ENCODE results near the gene SAMD8.
"Not testable (repeated sequence)": the region's sequence is repeated elsewhere in the genome, so short reads cannot be mapped to it uniquely, and the experiment has no call there.

SAMD8 gene

GRCh38 chr10:75168275-75168674 is 56.8 kb downstream of the SAMD8 start:
- TF ChIP-seq ZNF274 (IDR thresholded peaks at IDR 0.05; ENCODE audit: low read depth, low read length), result no peak
- no peak overlapping the region for H3K4me3 ChIP-seq (ENCODE audit: low read length)

GRCh38 chr10:75170215-75170614 is 58.8 kb downstream of the SAMD8 start:
- no peak overlapping the region for H3K4me3 ChIP-seq (ENCODE audit: low read length)
- TF ChIP-seq ZNF274 (IDR thresholded peaks at IDR 0.05; ENCODE audit: low read depth, low read length), result no peak

DNA sequence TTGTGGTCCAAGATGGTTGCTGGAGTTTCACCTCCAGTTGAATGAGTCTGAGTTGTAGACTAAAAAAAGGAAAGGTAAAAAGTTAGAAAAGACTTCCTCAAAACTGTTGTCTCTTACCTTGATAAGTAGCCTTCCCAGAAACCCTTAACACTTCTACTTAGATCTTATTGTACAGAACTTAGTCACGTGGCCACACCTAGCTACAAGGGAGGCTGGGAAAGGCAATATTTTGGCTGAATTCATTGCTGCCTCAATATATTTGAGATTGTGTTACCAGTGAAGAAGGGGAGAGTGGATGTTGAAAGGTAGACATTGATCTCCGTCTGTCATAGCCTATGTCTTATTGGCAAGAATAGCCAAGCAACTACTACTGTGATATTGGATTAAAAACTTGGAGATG is 63.6 kb downstream of the SAMD8 start:
- no peak overlapping the region for H3K4me3 ChIP-seq (ENCODE audit: low read length)
- TF ChIP-seq ZNF274 (IDR thresholded peaks at IDR 0.05; ENCODE audit: low read depth, low read length), result no peak

DNA sequence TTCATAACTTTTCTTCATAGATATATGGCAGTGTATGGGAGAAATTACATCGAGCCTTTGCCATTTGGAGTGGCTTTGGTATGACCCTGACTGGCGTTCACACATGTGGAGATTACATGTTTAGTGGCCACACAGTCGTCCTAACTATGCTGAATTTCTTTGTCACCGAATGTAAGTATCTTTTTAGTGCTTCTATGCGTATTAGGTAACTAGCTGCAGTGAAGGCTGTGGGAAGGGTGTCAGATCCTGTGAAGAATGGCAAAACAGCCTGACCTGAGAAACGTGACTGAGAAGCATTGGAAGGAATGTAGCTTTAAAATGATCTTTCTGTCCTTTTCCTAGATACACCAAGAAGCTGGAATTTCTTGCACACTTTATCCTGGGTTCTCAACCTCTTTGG is 64.6 kb downstream of the SAMD8 start:
- no peak overlapping the region for H3K4me3 ChIP-seq (ENCODE audit: low read length)
- no peak for TF ChIP-seq ZNF274 (IDR thresholded peaks at IDR 0.05; ENCODE audit: low read depth, low read length)

- no peak for TF ChIP-seq ZNF274 (IDR thresholded peaks at IDR 0.05; ENCODE audit: low read depth, low read length)
- H3K4me3 ChIP-seq (ENCODE audit: low read length), result no peak overlapping the region
Observed at GRCh38 chr10:75176736-75177135, 65.3 kb downstream of the SAMD8 start.

GRCh38 chr10:75179657-75180177 is 68.3 kb downstream of the SAMD8 start:
- no peak for TF ChIP-seq ZNF274 (IDR thresholded peaks at IDR 0.05; ENCODE audit: low read depth, low read length)
- no peak overlapping the region for H3K4me3 ChIP-seq (ENCODE audit: low read length)

DNA sequence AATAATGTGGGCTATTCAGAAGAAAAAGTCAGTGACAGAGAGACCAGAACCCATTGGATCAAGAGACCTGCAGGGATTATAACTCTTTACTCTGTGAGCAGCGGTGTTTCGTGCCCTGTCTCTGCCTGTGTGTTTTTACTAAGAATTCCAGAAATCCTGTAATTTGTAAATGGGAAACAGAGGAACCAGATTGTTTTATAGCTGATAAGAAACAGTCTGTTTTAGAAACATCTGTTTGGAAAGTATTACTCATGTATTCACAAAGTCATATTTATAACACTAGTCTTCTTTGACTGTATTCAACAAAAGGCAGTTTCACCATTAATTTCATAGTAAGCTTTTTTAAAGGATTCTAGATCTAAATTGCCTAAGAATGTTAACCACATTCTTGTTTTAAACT is 69.1 kb downstream of the SAMD8 start:
- no peak for TF ChIP-seq ZNF274 (IDR thresholded peaks at IDR 0.05; ENCODE audit: low read depth, low read length)
- no peak overlapping the region for H3K4me3 ChIP-seq (ENCODE audit: low read length)

DNA sequence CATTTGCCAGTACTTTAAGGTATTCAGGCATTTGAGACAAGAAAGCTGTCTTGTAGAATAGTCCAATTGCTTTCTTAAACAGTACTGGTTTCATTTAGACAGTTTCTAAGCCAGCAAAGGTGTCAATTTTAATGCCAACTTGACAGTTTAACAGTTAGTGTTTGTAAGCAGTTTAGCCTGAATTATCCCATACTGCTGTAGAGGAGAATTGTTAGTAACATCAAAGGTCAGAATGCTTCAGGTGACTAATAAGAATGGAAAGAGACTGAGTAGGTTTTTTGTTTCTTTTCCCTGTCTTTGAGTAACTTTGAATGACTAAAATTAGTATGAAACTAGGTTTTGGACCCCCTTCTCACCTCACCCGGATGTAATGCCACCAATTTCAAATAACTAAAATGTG is 69.6 kb downstream of the SAMD8 start:
- H3K4me3 ChIP-seq (ENCODE audit: low read length), result no peak overlapping the region
- TF ChIP-seq ZNF274 (IDR thresholded peaks at IDR 0.05; ENCODE audit: low read depth, low read length), result no peak

- TF ChIP-seq ZNF274 (IDR thresholded peaks at IDR 0.05; ENCODE audit: low read depth, low read length), result no peak
- no peak overlapping the region for H3K4me3 ChIP-seq (ENCODE audit: low read length)
Observed at GRCh38 chr10:75186310-75186709, 74.9 kb downstream of the SAMD8 start.

DNA sequence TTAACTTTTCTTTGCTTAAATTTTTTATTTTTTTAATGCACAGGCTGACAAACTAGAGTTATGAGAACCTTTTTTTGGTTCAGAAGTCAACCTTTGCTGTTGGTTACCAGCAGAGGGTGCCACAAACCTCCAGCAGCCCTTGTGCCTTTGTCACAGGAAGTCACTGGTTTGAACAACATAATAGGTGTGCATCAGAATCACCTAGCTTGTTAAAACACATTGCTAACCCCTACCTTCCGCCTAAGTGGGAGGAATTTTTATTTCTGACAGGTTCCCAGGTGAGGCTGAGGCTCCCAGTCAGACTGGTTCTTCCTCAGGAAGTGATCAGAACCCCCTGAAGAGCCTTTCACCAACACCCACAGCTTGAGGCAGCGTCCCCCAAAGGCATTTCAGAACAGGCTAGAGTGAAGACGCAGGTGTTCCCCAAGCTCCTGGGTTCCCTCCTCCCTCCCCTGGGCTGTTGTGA is 76.5 kb downstream of the SAMD8 start:
- no peak overlapping the region for H3K4me3 ChIP-seq (ENCODE audit: low read length)
- no peak for TF ChIP-seq ZNF274 (IDR thresholded peaks at IDR 0.05; ENCODE audit: low read depth, low read length)

GRCh38 chr10:75188522-75188921 is 77.1 kb downstream of the SAMD8 start:
- H3K4me3 ChIP-seq (ENCODE audit: low read length), result not testable (repeated sequence)

GRCh38 chr10:75189266-75190096 is 78.0 kb downstream of the SAMD8 start:
- no peak for TF ChIP-seq ZNF274 (IDR thresholded peaks at IDR 0.05; ENCODE audit: low read depth, low read length)
- H3K4me3 ChIP-seq (ENCODE audit: low read length), result no peak overlapping the region

GRCh38 chr10:75191821-75192568 is 80.5 kb downstream of the SAMD8 start:
- H3K4me3 ChIP-seq (ENCODE audit: low read length), result no peak overlapping the region

DNA sequence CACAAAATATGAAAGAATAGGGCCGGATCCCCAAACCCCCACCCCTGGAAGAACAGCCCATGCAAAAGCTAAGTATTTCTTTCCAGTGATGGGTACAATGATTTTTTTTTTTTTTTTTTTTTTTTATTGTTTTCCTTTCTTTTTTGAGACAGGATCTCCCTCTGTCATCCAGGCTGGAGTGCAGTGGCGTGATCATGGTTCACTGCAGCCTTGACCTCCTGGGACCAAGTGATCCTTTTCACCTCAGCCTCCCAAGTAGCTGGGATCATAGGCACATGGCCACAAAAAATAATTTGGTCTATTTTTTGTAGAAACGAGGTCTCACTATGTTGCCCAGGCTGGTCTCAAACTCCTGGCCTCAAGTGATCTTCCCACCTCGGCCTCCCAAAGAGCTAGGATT is 83.2 kb downstream of the SAMD8 start:
- not testable (repeated sequence) for H3K4me3 ChIP-seq (ENCODE audit: low read length)

More at GRCh38 chr10:75191821-75192568, 80.5 kb downstream of the SAMD8 start:
- no peak for TF ChIP-seq ZNF274 (IDR thresholded peaks at IDR 0.05; ENCODE audit: low read depth, low read length)
